SK-N-MC (cell line): Measurements from ENCODE around the gene GSG1L.

ENCODE experiments used
- DNase-seq: peaks from one replicate; pipeline ENCODE4 v3.0.0-alpha.2; 2011; ENCODE audit warnings: low read depth, low spot score
- H3K27ac ChIP-seq: fragments of 200-600 bp; sonication (generic); 2 replicates; pipeline ENCODE4 v1.5.1; 2016; ENCODE audit warnings: mixed run types
- H3K36me3 ChIP-seq: fragments of 200-600 bp; sonication (generic); 2 replicates; pipeline ENCODE4 v1.6.1; 2017; ENCODE audit warnings: antibody characterized with exemption, low read length, mixed read lengths; ENCODE audit not compliant: insufficient read depth
- H3K4me3 ChIP-seq: fragments of 200-600 bp; sonication (generic); 2 replicates; pipeline ENCODE4 v1.5.1; 2016
- H3K9ac ChIP-seq: fragments of 200-600 bp; sonication (generic); 2 replicates; pipeline ENCODE4 v1.8.0; 2017; ENCODE audit warnings: mixed run types, mixed read lengths; ENCODE audit not compliant: insufficient read length
- H3K9me3 ChIP-seq: fragments of 200-600 bp; sonication (generic); 2 replicates; pipeline ENCODE4 v1.6.1; 2017; ENCODE audit warnings: low read depth, mild to moderate bottlenecking, antibody characterized with exemption, low read length, moderate library complexity, mixed read lengths
- EZH2 ChIP-seq: fragments of 200-600 bp; sonication (generic); IDR thresholded peaks from one replicate; pipeline ENCODE4 v1.6.1; 2017; ENCODE audit warnings: antibody characterized with exemption
- FOXP2 ChIP-seq: optimal IDR thresholded peaks from 2 replicates; pipeline ENCODE3; 2011; ENCODE audit warnings: mild to moderate bottlenecking, moderate library complexity; ENCODE audit not compliant: insufficient read depth; ENCODE audit errors: extremely low read length, control extremely low read depth
- POLR2AphosphoS5 ChIP-seq: IDR thresholded peaks from 2 replicates; pipeline ENCODE4 v1.6.1; 2012; ENCODE audit warnings: mild to moderate bottlenecking, low read depth, low read length, borderline replicate concordance

GSG1L gene

DNA sequence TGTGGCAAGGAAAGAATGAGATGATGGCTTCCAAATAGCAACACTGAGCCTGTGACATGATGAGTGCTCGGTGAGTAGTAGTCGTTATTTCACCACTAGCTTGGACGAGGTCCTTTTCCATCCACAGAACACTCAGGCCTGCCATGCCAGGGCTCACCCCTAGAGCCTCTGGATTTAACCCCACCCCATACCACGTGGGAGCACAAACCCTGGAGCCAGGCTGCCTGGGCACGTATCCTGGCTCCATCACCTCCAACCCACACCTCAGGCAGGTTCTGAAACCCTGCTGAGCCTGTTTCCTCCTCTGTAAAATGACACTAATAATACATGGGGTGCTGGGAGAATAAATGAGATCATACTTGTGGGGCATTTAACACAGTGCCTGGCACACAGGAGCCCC, 321.2 kb downstream of the GSG1L start:
- H3K9ac ChIP-seq: no peak overlapping the region
- TF ChIP-seq POLR2AphosphoS5 (no peak), FOXP2 (no peak), EZH2 (no peak)
- no peaks in the 10 kb centered on the region for H3K36me3 ChIP-seq
- no peak overlapping the region for H3K4me3 ChIP-seq
- DNase-seq: no peak
- no peak overlapping the region for H3K27ac ChIP-seq
- no peaks in the 10 kb centered on the region for H3K9me3 ChIP-seq

GRCh38 chr16:27740496-27741201, 322.9 kb downstream of the GSG1L start:
- TF ChIP-seq EZH2 (no peak), POLR2AphosphoS5 (no peak), FOXP2 (no peak)
- DNase-seq: no peak
- H3K27ac ChIP-seq: no peak overlapping the region
- no peaks in the 10 kb centered on the region for H3K9me3 ChIP-seq
- no peak overlapping the region for H3K4me3 ChIP-seq
- no peaks in the 10 kb centered on the region for H3K36me3 ChIP-seq
- no peak overlapping the region for H3K9ac ChIP-seq

- no peak for DNase-seq
- TF ChIP-seq EZH2 (no peak), FOXP2 (no peak), POLR2AphosphoS5 (no peak)
- H3K9me3 ChIP-seq: no peaks in the 10 kb centered on the region
- no peak overlapping the region for H3K4me3 ChIP-seq
- H3K27ac ChIP-seq: no peak overlapping the region
- H3K36me3 ChIP-seq: no peaks in the 10 kb centered on the region
- H3K9ac ChIP-seq: no peak overlapping the region
Observed at GRCh38 chr16:27739606-27740357, 323.7 kb downstream of the GSG1L start.

- no peak for TF ChIP-seq POLR2AphosphoS5
- no peak for TF ChIP-seq EZH2
- no peak for TF ChIP-seq FOXP2
- DNase-seq: no peak
- H3K36me3 ChIP-seq: no peaks in the 10 kb centered on the region
- no peaks in the 10 kb centered on the region for H3K9me3 ChIP-seq
- no peak overlapping the region for H3K27ac ChIP-seq
- no peak overlapping the region for H3K4me3 ChIP-seq
- H3K9ac ChIP-seq: no peak overlapping the region
Observed at GRCh38 chr16:27738596-27738995, 324.9 kb downstream of the GSG1L start.
